Keratinocyte (primary cell): ENCODE results near the gene C20orf141. TPM values are rescaled to one million over a fixed set of nuclear protein-coding genes. Genes with fewer than 3 reads are reported as not detected.

Experiments
- DNase-seq: peaks from one replicate; pipeline ENCODE4 v3.0.0-alpha.2; 2011; ENCODE audit warnings: low read depth, missing footprints, low spot score
- FAIRE-seq: peaks from 2 replicates; lab custom pipeline; 2011; peaks lifted over from hg19 to GRCh38; lab: Jason Lieb, UNC
- H2AFZ ChIP-seq: 2 replicates; pipeline ENCODE4 v1.6.0; 2012; ENCODE audit warnings: low read length, control low read depth, inconsistent platforms; ENCODE audit not compliant: control insufficient read depth
- H3K27ac ChIP-seq: 2 replicates; pipeline ENCODE4 v1.5.1; 2011; ENCODE audit warnings: low read length; ENCODE audit not compliant: control insufficient read depth, insufficient read depth
- H3K27me3 ChIP-seq: 3 replicates; pipeline ENCODE4 v1.6.0; 2011; ENCODE audit warnings: low read length; ENCODE audit not compliant: control insufficient read depth, insufficient read depth; ENCODE audit errors: extremely low read depth
- H3K36me3 ChIP-seq, 2 experiments: 2 replicates in 1 of 2; 3 replicates in 1 of 2; pipeline ENCODE4 v1.5.1; 2011; ENCODE audit warnings: low read length in 2 of 2, mild to moderate bottlenecking in 1 of 2; ENCODE audit not compliant: control insufficient read depth in 2 of 2, insufficient read depth in 2 of 2; ENCODE audit errors: extremely low read depth in 1 of 2
- H3K4me1 ChIP-seq: 3 replicates; pipeline ENCODE4 v1.5.1; 2011; ENCODE audit warnings: low read length; ENCODE audit not compliant: control insufficient read depth, insufficient read depth; ENCODE audit errors: extremely low read depth
- H3K4me2 ChIP-seq: 3 replicates; pipeline ENCODE4 v1.6.0; 2011; ENCODE audit warnings: low read depth, low read length; ENCODE audit not compliant: control insufficient read depth, insufficient read depth; ENCODE audit errors: extremely low read depth
- H3K4me3 ChIP-seq, 3 experiments: fragments of 200-600 bp in 1 of 3; sonication (generic) in 1 of 3; 2 replicates in 2 of 3; 3 replicates in 1 of 3; pipeline ENCODE4 v1.5.1; 2011 to 2016; ENCODE audit warnings: low read length in 3 of 3, mild to moderate bottlenecking in 3 of 3, control low read depth in 2 of 3, inconsistent platforms in 1 of 3, low read depth in 1 of 3, mixed read lengths in 1 of 3, mixed run types in 1 of 3, moderate library complexity in 1 of 3; ENCODE audit not compliant: control insufficient read depth in 2 of 3, insufficient read depth in 2 of 3; ENCODE audit errors: extremely low read depth in 1 of 3
- H3K79me2 ChIP-seq: 2 replicates; pipeline ENCODE4 v1.6.0; 2012; ENCODE audit warnings: low read length; ENCODE audit not compliant: control insufficient read depth, insufficient read depth
- H3K9ac ChIP-seq: 3 replicates; pipeline ENCODE4 v1.6.0; 2011; ENCODE audit warnings: low read length; ENCODE audit not compliant: control insufficient read depth, insufficient read depth; ENCODE audit errors: extremely low read depth
- H3K9me1 ChIP-seq: 3 replicates; pipeline ENCODE4 v1.6.0; 2011; ENCODE audit warnings: low read length; ENCODE audit not compliant: control insufficient read depth, insufficient read depth; ENCODE audit errors: extremely low read depth
- H3K9me3 ChIP-seq: 2 replicates; pipeline ENCODE4 v1.5.1; 2012; ENCODE audit warnings: low read depth, low read length; ENCODE audit not compliant: control insufficient read depth
- H4K20me1 ChIP-seq: 3 replicates; pipeline ENCODE4 v1.6.0; 2011; ENCODE audit warnings: low read length; ENCODE audit not compliant: control insufficient read depth, insufficient read depth; ENCODE audit errors: extremely low read depth
- CTCF ChIP-seq, 3 experiments: IDR thresholded peaks in 1 of 3; conservative IDR thresholded peaks in 1 of 3; optimal IDR thresholded peaks in 1 of 3; 2 replicates in 2 of 3; 3 replicates in 1 of 3; pipeline versions ENCODE3 to v1.5.1; 2011; ENCODE audit warnings: low read length in 3 of 3, mild to moderate bottlenecking in 3 of 3, moderate library complexity in 2 of 3, control low read depth in 1 of 3, inconsistent platforms in 1 of 3; ENCODE audit not compliant: insufficient read depth in 2 of 3; ENCODE audit errors: extremely low read depth in 1 of 3
- EZH2 ChIP-seq: IDR thresholded peaks from one replicate; pipeline ENCODE4 v1.6.1; 2012; ENCODE audit warnings: inconsistent platforms, mild to moderate bottlenecking, low read length, moderate library complexity
- dilution Hi-C: fragments of 300-500 bp; cut with MboI; formaldehyde crosslinking; loops from one replicate; pipeline ENCODE4 v1.7.0; 2020; ENCODE audit warnings: low sequenced_read_pairs; ENCODE audit not compliant: extremely low pct_ligation_motif_present
- polyA plus RNA-seq, 5 experiments: library from polyadenylated mRNA; depleted of rRNA in 3 of 5; stranded (reverse) in 3 of 5; stranded (forward) in 1 of 5; unstranded in 1 of 5; fragments of >200 nt; gene quantifications; 1 replicate in 1 of 5; 2 replicates in 3 of 5; 3 replicates in 1 of 5; pipeline versions ENCODE4 v1.2.1 to v1.2.3, GENCODE V29; 2011 to 2012; ENCODE audit warnings: missing spikeins in 2 of 5, low read depth in 1 of 5, low replicate concordance in 1 of 5

C20orf141 gene
- polyA plus RNA-seq, 1 donor (not counting 4 experiments of a cell fraction or from before 2014, with no cell fraction given) = not detected

GRCh38 chr20:2825761-2826160 lies 11.0 kb downstream of the C20orf141 start:
- H3K9me1 ChIP-seq = no peaks in the 10 kb centered on the region
- H2AFZ ChIP-seq = no peak overlapping the region
- H3K79me2 ChIP-seq = no peaks in the 10 kb centered on the region
- peak; percentile 17 for FAIRE-seq
- dilution Hi-C loops = no loop called here
- no peak overlapping the region for H3K27ac ChIP-seq
- no peak overlapping the region for H3K9ac ChIP-seq
- H3K36me3 ChIP-seq = no peaks in the 10 kb centered on the region
- no peaks in the 10 kb centered on the region for H3K9me3 ChIP-seq
- TF ChIP-seq EZH2 (no peak), CTCF (optimal IDR thresholded peaks at IDR 0.05 in 1 of 3, IDR thresholded peaks at IDR 0.05 in 1 of 3, conservative IDR thresholded peaks at IDR 0.05 in 1 of 3; ENCODE audit: extremely low read depth in 1 of 3, insufficient read depth in 2 of 3, low read length in 3 of 3) (no peak)
- H3K4me3 ChIP-seq = no peak overlapping the region
- no peak overlapping the region for H3K4me2 ChIP-seq
- no peaks in the 10 kb centered on the region for H4K20me1 ChIP-seq
- H3K4me1 ChIP-seq = no peaks in the 10 kb centered on the region
- no peak for DNase-seq
- H3K27me3 ChIP-seq = peaks cover 29% of the 10 kb centered on the region

- Histone ChIP-seq H3K27ac (no peak overlapping the region), H3K27me3 (peaks cover 20% of the 10 kb centered on the region), H3K4me3 (no peak overlapping the region), H3K9me1 (no peaks in the 10 kb centered on the region), H3K4me1 (peaks cover under 1% of the 10 kb centered on the region), H2AFZ (no peak overlapping the region), H3K9ac (no peak overlapping the region), H3K36me3 (no peaks in the 10 kb centered on the region), H3K4me2 (no peak overlapping the region), H3K79me2 (no peaks in the 10 kb centered on the region), H4K20me1 (no peaks in the 10 kb centered on the region), H3K9me3 (no peaks in the 10 kb centered on the region)
- dilution Hi-C loops = no loop called here
- DNase-seq = no peak
- no peak for FAIRE-seq
- TF ChIP-seq EZH2 (no peak), CTCF (optimal IDR thresholded peaks at IDR 0.05 in 1 of 3, IDR thresholded peaks at IDR 0.05 in 1 of 3, conservative IDR thresholded peaks at IDR 0.05 in 1 of 3; ENCODE audit: extremely low read depth in 1 of 3, insufficient read depth in 2 of 3, low read length in 3 of 3) (no peak)
Observed at GRCh38 chr20:2826655-2827054, 11.9 kb downstream of the C20orf141 start.
